Measurements from ENCODE around the gene OR4D2. TPM values are rescaled to one million over a fixed set of nuclear protein-coding genes. Genes with fewer than 3 reads are reported as not detected.
A peak's percentile ranks its signal among the peaks of the same experiment; 100 is the strongest.

The OR4D2 gene
- polyA plus RNA-seq, 1 donor, result not detected

- no peaks in the 10 kb centered on the region for H3K36me3 ChIP-seq (ENCODE audit: control insufficient read depth, insufficient read depth, low read length)
- no peak for DNase-seq
- no peak overlapping the region for H3K4me3 ChIP-seq (ENCODE audit: low read length)
- no peaks in the 10 kb centered on the region for H3K4me1 ChIP-seq (ENCODE audit: control insufficient read depth, insufficient read depth, low read length)
- H3K27me3 ChIP-seq (ENCODE audit: control insufficient read depth, insufficient read depth, low read length), result peaks cover 21% of the 10 kb centered on the region
- 83% methylated on average over 1 of the region's 1 CpG for WGBS (ENCODE audit: insufficient coverage, low lambda C conversion rate)
- H3K9me3 ChIP-seq (ENCODE audit: control insufficient read depth, low read depth, low read length), result peaks cover 4% of the 10 kb centered on the region
- H3K27ac ChIP-seq (ENCODE audit: low read length), result no peak overlapping the region
Measured at GRCh38 chr17:58144801-58145200, 22.0 kb upstream of the OR4D2 start.

GRCh38 chr17:58147930-58148434 lies 18.8 kb upstream of the OR4D2 start, which contains the start of gene OR4D1:
Gene OR4D1 (plus strand): TSS chr17:58148384. CDS start chr17:58155154, 6,770 bp downstream.
- no peaks in the 10 kb centered on the region for H3K36me3 ChIP-seq (ENCODE audit: control insufficient read depth, insufficient read depth, low read length)
- H3K27me3 ChIP-seq (ENCODE audit: control insufficient read depth, insufficient read depth, low read length), result peaks cover 34% of the 10 kb centered on the region
- WGBS (ENCODE audit: insufficient coverage, low lambda C conversion rate), result no CpG with 5 or more reads among the region's 1 CpG
- H3K4me3 ChIP-seq (ENCODE audit: low read length), result no peak within 1 kb of the TSS
- no peak within 1 kb of the TSS for H3K27ac ChIP-seq (ENCODE audit: low read length)
- no peak for DNase-seq
- no peaks in the 10 kb centered on the region for H3K4me1 ChIP-seq (ENCODE audit: control insufficient read depth, insufficient read depth, low read length)
- no peaks in the 10 kb centered on the region for H3K9me3 ChIP-seq (ENCODE audit: control insufficient read depth, low read depth, low read length)

GRCh38 chr17:58148609-58149008 lies 18.2 kb upstream of the OR4D2 start:
- 80% methylated on average over 2 of the region's 3 CpGs for WGBS (ENCODE audit: insufficient coverage, low lambda C conversion rate)
- no peak for DNase-seq

GRCh38 chr17:58150394-58150793 lies 16.4 kb upstream of the OR4D2 start:
- H3K4me1 ChIP-seq (ENCODE audit: control insufficient read depth, insufficient read depth, low read length), result no peaks in the 10 kb centered on the region
- no peak overlapping the region for H3K4me3 ChIP-seq (ENCODE audit: low read length)
- H3K9me3 ChIP-seq (ENCODE audit: control insufficient read depth, low read depth, low read length), result no peaks in the 10 kb centered on the region
- no peak for DNase-seq
- H3K27ac ChIP-seq (ENCODE audit: low read length), result no peak overlapping the region
- H3K27me3 ChIP-seq (ENCODE audit: control insufficient read depth, insufficient read depth, low read length), result peaks cover 45% of the 10 kb centered on the region
- H3K36me3 ChIP-seq (ENCODE audit: control insufficient read depth, insufficient read depth, low read length), result no peaks in the 10 kb centered on the region
- 83% methylated on average over 1 of the region's 6 CpGs for WGBS (ENCODE audit: insufficient coverage, low lambda C conversion rate)

More at GRCh38 chr17:58148609-58149008, 18.2 kb upstream of the OR4D2 start:
- Histone ChIP-seq H3K27me3 (ENCODE audit: control insufficient read depth, insufficient read depth, low read length) (peaks cover 36% of the 10 kb centered on the region), H3K4me1 (ENCODE audit: control insufficient read depth, insufficient read depth, low read length) (no peaks in the 10 kb centered on the region), H3K9me3 (ENCODE audit: control insufficient read depth, low read depth, low read length) (no peaks in the 10 kb centered on the region), H3K27ac (ENCODE audit: low read length) (no peak overlapping the region), H3K4me3 (ENCODE audit: low read length) (no peak overlapping the region), H3K36me3 (ENCODE audit: control insufficient read depth, insufficient read depth, low read length) (no peaks in the 10 kb centered on the region)

GRCh38 chr17:58153046-58153445 lies 13.7 kb upstream of the OR4D2 start:
- DNase-seq, result no peak

GRCh38 chr17:58153671-58154070 lies 13.1 kb upstream of the OR4D2 start:
- peaks cover 4% of the 10 kb centered on the region for H3K9me3 ChIP-seq (ENCODE audit: control insufficient read depth, low read depth, low read length)
- no peaks in the 10 kb centered on the region for H3K36me3 ChIP-seq (ENCODE audit: control insufficient read depth, insufficient read depth, low read length)
- H3K27me3 ChIP-seq (ENCODE audit: control insufficient read depth, insufficient read depth, low read length), result peaks cover 64% of the 10 kb centered on the region
- no peaks in the 10 kb centered on the region for H3K4me1 ChIP-seq (ENCODE audit: control insufficient read depth, insufficient read depth, low read length)
- no peak overlapping the region for H3K27ac ChIP-seq (ENCODE audit: low read length)
- DNase-seq, result no peak
- H3K4me3 ChIP-seq (ENCODE audit: low read length), result no peak overlapping the region

More at GRCh38 chr17:58153046-58153445, 13.7 kb upstream of the OR4D2 start:
- peaks cover 68% of the 10 kb centered on the region for H3K27me3 ChIP-seq (ENCODE audit: control insufficient read depth, insufficient read depth, low read length)
- no CpG with 5 or more reads among the region's 2 CpGs for WGBS (ENCODE audit: insufficient coverage, low lambda C conversion rate)
- H3K27ac ChIP-seq (ENCODE audit: low read length), result no peak overlapping the region
- no peaks in the 10 kb centered on the region for H3K4me1 ChIP-seq (ENCODE audit: control insufficient read depth, insufficient read depth, low read length)
- H3K9me3 ChIP-seq (ENCODE audit: control insufficient read depth, low read depth, low read length), result peaks cover 4% of the 10 kb centered on the region
- H3K36me3 ChIP-seq (ENCODE audit: control insufficient read depth, insufficient read depth, low read length), result no peaks in the 10 kb centered on the region
- H3K4me3 ChIP-seq (ENCODE audit: low read length), result no peak overlapping the region

GRCh38 chr17:58156839-58157803 lies 9.7 kb upstream of the OR4D2 start:
- Histone ChIP-seq H3K27ac (ENCODE audit: low read length) (no peak overlapping the region), H3K9me3 (ENCODE audit: control insufficient read depth, low read depth, low read length) (peaks cover 4% of the 10 kb centered on the region), H3K36me3 (ENCODE audit: control insufficient read depth, insufficient read depth, low read length) (no peaks in the 10 kb centered on the region), H3K4me3 (ENCODE audit: low read length) (peak overlapping the region; percentile 23), H3K4me1 (ENCODE audit: control insufficient read depth, insufficient read depth, low read length) (no peaks in the 10 kb centered on the region), H3K27me3 (ENCODE audit: control insufficient read depth, insufficient read depth, low read length) (peaks cover 71% of the 10 kb centered on the region)
- DNase-seq, result peak in 1 of 2 donors; percentile 13
- no CpG with 5 or more reads among the region's 65 CpGs for WGBS (ENCODE audit: insufficient coverage, low lambda C conversion rate)

GRCh38 chr17:58158181-58158580 lies 8.6 kb upstream of the OR4D2 start:
- 100% methylated on average over 1 of the region's 2 CpGs for WGBS (ENCODE audit: insufficient coverage, low lambda C conversion rate)
- DNase-seq, result no peak
- Histone ChIP-seq H3K9me3 (ENCODE audit: control insufficient read depth, low read depth, low read length) (peaks cover 4% of the 10 kb centered on the region), H3K27me3 (ENCODE audit: control insufficient read depth, insufficient read depth, low read length) (peaks cover 69% of the 10 kb centered on the region), H3K4me3 (ENCODE audit: low read length) (no peak overlapping the region), H3K4me1 (ENCODE audit: control insufficient read depth, insufficient read depth, low read length) (no peaks in the 10 kb centered on the region), H3K27ac (ENCODE audit: low read length) (no peak overlapping the region), H3K36me3 (ENCODE audit: control insufficient read depth, insufficient read depth, low read length) (no peaks in the 10 kb centered on the region)

GRCh38 chr17:58161566-58161965 lies 5.2 kb upstream of the OR4D2 start:
- H3K27ac ChIP-seq (ENCODE audit: low read length), result no peak overlapping the region
- 67% methylated on average over 1 of the region's 3 CpGs for WGBS (ENCODE audit: insufficient coverage, low lambda C conversion rate)
- peaks cover 4% of the 10 kb centered on the region for H3K9me3 ChIP-seq (ENCODE audit: control insufficient read depth, low read depth, low read length)
- H3K4me1 ChIP-seq (ENCODE audit: control insufficient read depth, insufficient read depth, low read length), result no peaks in the 10 kb centered on the region
- H3K27me3 ChIP-seq (ENCODE audit: control insufficient read depth, insufficient read depth, low read length), result peaks cover 54% of the 10 kb centered on the region
- no peak overlapping the region for H3K4me3 ChIP-seq (ENCODE audit: low read length)
- DNase-seq, result no peak
- H3K36me3 ChIP-seq (ENCODE audit: control insufficient read depth, insufficient read depth, low read length), result no peaks in the 10 kb centered on the region

GRCh38 chr17:58165981-58166380 lies 801 bp upstream of the OR4D2 start:
- H3K36me3 ChIP-seq (ENCODE audit: control insufficient read depth, insufficient read depth, low read length), result no peaks in the 10 kb centered on the region
- H3K9me3 ChIP-seq (ENCODE audit: control insufficient read depth, low read depth, low read length), result no peaks in the 10 kb centered on the region
- no peaks in the 10 kb centered on the region for H3K4me1 ChIP-seq (ENCODE audit: control insufficient read depth, insufficient read depth, low read length)
- WGBS (ENCODE audit: insufficient coverage, low lambda C conversion rate), result no CpG with 5 or more reads among the region's 2 CpGs
- H3K4me3 ChIP-seq (ENCODE audit: low read length), result no peak overlapping the region
- peaks cover 30% of the 10 kb centered on the region for H3K27me3 ChIP-seq (ENCODE audit: control insufficient read depth, insufficient read depth, low read length)
- no peak overlapping the region for H3K27ac ChIP-seq (ENCODE audit: low read length)
- no peak for DNase-seq
